Measurements from ENCODE around the gene CHTOP.
"Not testable (repeated sequence)": the region's sequence is repeated elsewhere in the genome, so short reads cannot be mapped to it uniquely, and the experiment has no call there.

CHTOP gene

GRCh38 chr1:153659175-153659534 is 25.3 kb downstream of the CHTOP start:
- no peak for DNase-seq (ENCODE audit: low spot score)

- DNase-seq (ENCODE audit: low spot score) = no peak
Measured at GRCh38 chr1:153659656-153660055, 25.8 kb downstream of the CHTOP start.

GRCh38 chr1:153661111-153661708 is 27.3 kb downstream of the CHTOP start:
- no peak for DNase-seq (ENCODE audit: low spot score)

GRCh38 chr1:153662269-153662668 is 28.4 kb downstream of the CHTOP start:
- no peak for DNase-seq (ENCODE audit: low spot score)

- DNase-seq (ENCODE audit: low spot score) = no peak
Measured at GRCh38 chr1:153663211-153663610, 29.3 kb downstream of the CHTOP start.

- no peak for DNase-seq (ENCODE audit: low spot score)
Measured at GRCh38 chr1:153667439-153667838, 33.6 kb downstream of the CHTOP start.

GRCh38 chr1:153668672-153669071 is 34.8 kb downstream of the CHTOP start:
- not testable (repeated sequence) for DNase-seq (ENCODE audit: low spot score)

GRCh38 chr1:153669606-153670005 is 35.7 kb downstream of the CHTOP start:
- no peak for DNase-seq (ENCODE audit: low spot score)

- no peak for DNase-seq (ENCODE audit: low spot score)
Measured at GRCh38 chr1:153670257-153670858, 36.5 kb downstream of the CHTOP start.

- peak; percentile 99 for DNase-seq (ENCODE audit: low spot score)
Measured at GRCh38 chr1:153670859-153671627, 37.2 kb downstream of the CHTOP start, which contains the start of gene ILF2. Gene ILF2, minus strand, starts transcription at chr1:153670993. Its CDS starts 71 bp downstream, at chr1:153670922.

GRCh38 chr1:153671628-153672353 is 37.9 kb downstream of the CHTOP start:
- not testable (repeated sequence) for DNase-seq (ENCODE audit: low spot score)

- DNase-seq (ENCODE audit: low spot score) = no peak
Measured at GRCh38 chr1:153673511-153673910, 39.6 kb downstream of the CHTOP start.

GRCh38 chr1:153677718-153678518 is 44.1 kb downstream of the CHTOP start:
- DNase-seq (ENCODE audit: low spot score) = peak; percentile 69

GRCh38 chr1:153678519-153679336 is 44.9 kb downstream of the CHTOP start, which contains the start of gene NPR1:
Gene NPR1, plus strand, starts transcription at chr1:153678688. Its CDS starts 421 bp downstream, at chr1:153679109.
- peak; percentile 45 for DNase-seq (ENCODE audit: low spot score)

- no peak for DNase-seq (ENCODE audit: low spot score)
Measured at GRCh38 chr1:153679337-153680119, 45.7 kb downstream of the CHTOP start.

- no peak for DNase-seq (ENCODE audit: low spot score)
Measured at GRCh38 chr1:153680120-153680403, 46.2 kb downstream of the CHTOP start.

GRCh38 chr1:153682730-153683129 is 48.9 kb downstream of the CHTOP start:
- no peak for DNase-seq (ENCODE audit: low spot score)

GRCh38 chr1:153683854-153684253 is 50.0 kb downstream of the CHTOP start:
- DNase-seq (ENCODE audit: low spot score) = no peak

- DNase-seq (ENCODE audit: low spot score) = no peak
Measured at GRCh38 chr1:153684892-153685291, 51.0 kb downstream of the CHTOP start.
